Activated CD8-positive, alpha-beta memory T cell treated with anti-CD3 and anti-CD28 coated beads, Interleukin-2, amount 10 ng/mL, durations not matched to agents 7 days and 5 days (primary cell): ENCODE data around the gene RSF1. TPM values are rescaled to one million over a fixed set of nuclear protein-coding genes. Genes with fewer than 3 reads are reported as not detected.
A peak's percentile ranks its signal among the peaks of the same experiment; 100 is the strongest.
"Not testable (repeated sequence)": the region's sequence is repeated elsewhere in the genome, so short reads cannot be mapped to it uniquely, and the experiment has no call there.

Experiments
- ATAC-seq: fragments of 150-1000 bp; cut with Tn5 transposase; one replicate; pipeline ENCODE4 v1.10.0; 2021; ENCODE audit warnings: moderate library complexity
- CTCF ChIA-PET: fragments of 350-600 bp; sonication (Branson Sonifier 250); formaldehyde crosslinking; loops from one replicate; lab custom pipeline; 2021; ENCODE audit warnings: antibody characterized with exemption; lab: Charles Lee
- DNase-seq: peaks from one replicate; pipeline ENCODE4 v3.0.0-alpha.2; 2020
- H3K27ac Mint-ChIP-seq: one replicate; pipeline ENCODE4 v1.8.0; 2021; ENCODE audit warnings: mild to moderate bottlenecking, mixed read lengths
- H3K27me3 Mint-ChIP-seq: one replicate; pipeline ENCODE4 v1.8.0; 2021; ENCODE audit warnings: mixed read lengths
- H3K36me3 Mint-ChIP-seq: one replicate; pipeline ENCODE4 v1.8.0; 2021; ENCODE audit warnings: mild to moderate bottlenecking, mixed read lengths
- H3K4me1 Mint-ChIP-seq: one replicate; pipeline ENCODE4 v1.8.0; 2021; ENCODE audit warnings: mixed read lengths
- H3K4me3 Mint-ChIP-seq: one replicate; pipeline ENCODE4 v1.8.0; 2021; ENCODE audit warnings: mild to moderate bottlenecking, moderate library complexity, mixed read lengths
- H3K9me3 Mint-ChIP-seq: one replicate; pipeline ENCODE4 v1.8.0; 2022; ENCODE audit warnings: low read depth, mixed read lengths
- total RNA-seq, 2 experiments: library from RNA; stranded (reverse); gene quantifications; one replicate each; pipeline ENCODE4 v1.2.3, GENCODE V29; 2021

RSF1 gene
- total RNA-seq, 2 experiments from 2014 or later, result 49.4 to 54.6 TPM

DNA sequence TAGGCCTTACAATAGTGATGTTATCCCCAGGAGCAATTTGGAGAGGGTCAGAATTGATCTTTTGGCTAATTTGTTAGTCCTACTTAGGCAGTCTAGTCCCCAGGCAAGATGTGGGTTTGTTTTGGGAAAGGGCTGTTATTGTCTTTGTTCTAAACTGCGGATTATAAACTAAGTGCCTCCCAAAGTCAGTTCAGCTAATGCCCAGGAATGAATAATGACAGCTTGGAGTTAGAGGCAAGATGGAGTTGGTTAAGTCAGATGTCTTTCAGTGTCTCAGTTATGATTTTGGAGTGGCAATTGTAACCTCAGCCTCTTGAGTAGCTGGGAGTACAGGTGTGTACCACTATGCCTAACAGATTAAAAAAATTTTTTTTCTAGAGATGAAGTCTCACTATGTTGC is 175.6 kb downstream of the RSF1 start:
- peaks cover 10% of the 10 kb centered on the region for H3K4me1 Mint-ChIP-seq
- H3K9me3 Mint-ChIP-seq, result no peaks in the 10 kb centered on the region
- no peaks in the 10 kb centered on the region for H3K36me3 Mint-ChIP-seq
- H3K4me3 Mint-ChIP-seq, result no peak overlapping the region
- H3K27ac Mint-ChIP-seq, result no peak overlapping the region
- no peaks in the 10 kb centered on the region for H3K27me3 Mint-ChIP-seq
- no peak for DNase-seq
- no peak for ATAC-seq
- CTCF ChIA-PET, result interaction anchor here (0.7 kb wide), 1 partner anchor 726 kb away, joined by 3 read pairs; no protein-coding TSS in a partner anchor

DNA sequence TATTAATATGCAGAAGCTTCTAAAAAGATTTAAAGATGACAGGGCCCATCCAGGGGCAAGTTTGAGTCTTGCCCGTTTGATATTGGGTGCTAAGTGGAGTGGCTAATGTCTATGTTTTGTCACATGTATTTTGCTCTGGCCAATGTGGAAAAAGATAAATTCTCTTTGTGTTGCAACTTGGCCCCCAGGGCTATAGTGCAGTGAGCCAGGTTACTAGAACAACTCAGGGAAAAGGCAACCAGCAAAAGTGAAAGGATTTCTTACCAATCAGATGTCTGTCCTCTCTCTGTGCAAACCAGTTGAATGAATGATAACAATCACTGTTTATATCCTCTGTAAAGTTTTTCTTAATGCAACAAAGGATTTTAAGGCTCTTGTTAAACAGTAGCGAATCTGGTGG is 178.3 kb downstream of the RSF1 start:
- Mint-ChIP-seq H3K9me3 (peaks cover 2% of the 10 kb centered on the region), H3K4me1 (peaks cover 19% of the 10 kb centered on the region), H3K36me3 (peaks cover 6% of the 10 kb centered on the region), H3K27me3 (no peaks in the 10 kb centered on the region), H3K27ac (no peak overlapping the region), H3K4me3 (no peak overlapping the region)
- DNase-seq (no peak), ATAC-seq (no peak)
- CTCF ChIA-PET, result no interaction called here

DNA sequence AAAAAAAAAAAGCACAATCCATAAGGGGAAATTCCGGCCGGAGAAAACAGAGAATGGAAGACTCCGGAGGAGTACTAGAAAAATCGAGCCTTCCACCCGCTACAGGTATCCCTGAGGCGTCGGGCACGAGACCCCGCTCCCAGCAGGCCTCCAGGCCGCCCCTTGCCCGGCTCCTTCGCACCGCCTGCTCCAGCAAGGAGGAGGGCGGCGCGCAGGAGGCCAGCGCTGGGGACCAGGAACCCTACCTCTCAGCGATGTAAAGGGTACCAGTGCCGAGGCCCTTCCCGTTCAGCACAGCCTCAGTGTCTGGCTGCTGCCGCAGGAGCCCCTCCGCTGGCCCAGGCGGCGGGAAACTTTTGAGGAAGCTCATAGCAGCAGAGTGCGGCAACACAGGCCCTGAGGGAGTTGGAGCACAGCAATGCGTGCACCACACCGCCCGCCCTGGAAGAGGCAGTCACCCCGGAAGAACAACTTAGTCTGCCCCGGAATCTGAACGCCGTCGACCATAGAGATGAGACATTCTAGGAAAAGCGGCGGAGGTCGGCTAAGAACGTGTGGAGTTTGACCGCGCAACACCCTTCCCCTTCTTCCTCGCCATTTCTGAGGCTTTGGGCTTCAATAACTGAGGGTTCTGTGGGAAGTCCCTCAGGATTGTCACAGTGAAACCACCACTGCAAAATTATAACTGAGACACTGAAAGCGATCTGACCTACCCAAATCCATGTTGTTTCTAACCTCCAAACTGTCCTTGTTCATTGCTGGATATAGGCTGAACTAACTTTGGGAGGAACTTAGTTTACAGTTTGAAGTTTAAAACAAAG is 183.0 kb downstream of the RSF1 start, which contains the start of gene CLNS1A:
Gene CLNS1A, minus strand, starts transcription at position 450 of the 821 bp plus-strand sequence. Its CDS starts 80 bp downstream, at position 370.
- Mint-ChIP-seq H3K9me3 (peaks cover 2% of the 10 kb centered on the region), H3K4me3 (peak within 1 kb of the TSS; percentile 97), H3K27ac (peak within 1 kb of the TSS; percentile 90), H3K4me1 (peaks cover 41% of the 10 kb centered on the region), H3K36me3 (peaks cover 22% of the 10 kb centered on the region), H3K27me3 (no peaks in the 10 kb centered on the region)
- CTCF ChIA-PET, result no interaction called here
- DNase-seq (peak; percentile 89), ATAC-seq (peak; percentile 100)

DNA sequence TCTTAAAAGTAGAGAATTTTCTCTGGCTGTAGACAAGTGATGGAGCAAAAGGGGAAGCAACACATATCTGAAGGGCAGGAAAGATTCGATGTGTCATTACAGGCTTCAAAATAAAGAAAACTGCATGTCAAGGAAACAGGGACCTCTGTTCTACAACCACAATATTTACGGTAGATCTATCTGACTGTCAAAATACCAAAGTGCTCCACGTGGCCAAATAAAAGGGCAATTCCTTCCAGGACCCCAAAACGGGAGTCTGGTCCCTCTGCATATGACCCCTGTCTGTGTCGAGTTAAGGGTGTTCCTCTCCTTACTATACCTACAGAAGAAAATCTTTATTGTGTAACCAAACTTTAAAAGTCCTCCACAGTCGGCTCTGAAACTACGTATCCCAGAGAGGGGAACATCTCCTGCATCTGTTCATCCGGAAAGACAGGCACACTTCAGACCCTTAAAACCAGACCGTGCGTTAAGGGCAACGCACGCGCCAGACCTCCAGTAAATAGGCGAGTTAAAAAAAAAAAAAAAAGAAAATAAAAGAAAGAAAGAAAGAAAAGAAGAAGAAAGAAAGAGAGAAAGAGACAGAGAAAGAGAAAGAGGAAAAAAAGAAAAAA is 183.7 kb downstream of the RSF1 start:
- Mint-ChIP-seq H3K27me3 (no peaks in the 10 kb centered on the region), H3K36me3 (peaks cover 27% of the 10 kb centered on the region), H3K4me1 (peaks cover 43% of the 10 kb centered on the region), H3K4me3 (peak overlapping the region; percentile 97), H3K9me3 (peaks cover 2% of the 10 kb centered on the region), H3K27ac (peak overlapping the region; percentile 90)
- ATAC-seq (no peak), DNase-seq (no peak)
- CTCF ChIA-PET, result no interaction called here

DNA sequence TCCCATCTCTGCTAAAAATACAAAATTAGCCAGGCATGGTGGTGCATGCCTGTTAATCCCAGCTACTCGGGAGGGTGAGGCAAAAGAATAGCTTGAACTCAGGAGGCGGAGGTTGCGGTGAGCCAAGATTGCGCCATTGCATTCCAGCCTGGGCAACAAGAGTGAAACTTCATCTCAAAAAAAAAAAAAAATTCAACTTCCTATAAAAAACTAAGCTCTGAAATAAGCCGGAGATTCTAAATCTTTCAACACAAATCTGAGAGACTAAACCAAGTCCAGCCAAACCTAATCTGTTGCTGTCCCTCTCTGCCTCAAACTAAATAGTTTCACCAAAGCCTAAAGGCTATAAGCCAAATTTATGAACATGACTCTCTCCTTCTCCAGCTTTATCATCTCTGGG is 186.6 kb downstream of the RSF1 start:
- H3K27me3 Mint-ChIP-seq, H3K9me3 Mint-ChIP-seq, H3K4me3 Mint-ChIP-seq, ATAC-seq, DNase-seq: not testable (repeated sequence)
- peak overlapping the region; percentile 19 for H3K27ac Mint-ChIP-seq
- H3K36me3 Mint-ChIP-seq, result peaks cover 29% of the 10 kb centered on the region
- CTCF ChIA-PET, result interaction anchor here (1.4 kb wide), 1 partner anchor 27 kb away, joined by 4 read pairs; no protein-coding TSS in a partner anchor
- H3K4me1 Mint-ChIP-seq, result peaks cover 56% of the 10 kb centered on the region

DNA sequence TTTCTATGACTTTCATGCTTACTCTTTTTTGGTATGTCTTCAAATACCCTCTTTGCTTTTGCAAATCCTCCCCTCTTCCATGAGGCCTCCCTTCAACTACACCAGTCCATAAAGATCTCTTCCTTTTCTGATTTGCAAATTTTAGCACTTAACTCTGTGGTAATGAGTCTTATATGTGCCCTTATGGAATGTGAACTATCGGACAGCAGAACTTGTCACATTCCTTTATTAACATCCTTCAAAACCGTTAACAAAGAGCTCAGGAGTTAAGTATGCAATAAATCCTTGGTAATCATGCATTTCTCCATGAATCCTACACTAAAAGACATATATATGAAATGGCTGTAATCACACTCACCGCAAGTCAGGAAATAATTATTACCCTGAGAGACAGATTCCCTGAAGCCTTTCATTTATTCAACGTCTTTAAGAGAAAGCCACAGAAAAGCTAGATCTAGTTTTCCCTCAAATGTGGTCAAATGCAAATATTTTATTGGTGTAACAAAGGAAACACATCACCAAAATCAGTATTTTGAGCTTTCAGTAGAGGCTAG is 190.3 kb downstream of the RSF1 start:
- H3K4me3 Mint-ChIP-seq, result peak overlapping the region; percentile 56
- H3K27ac Mint-ChIP-seq, result peak overlapping the region; percentile 76
- CTCF ChIA-PET, result interaction anchor here (1.7 kb wide), 1 partner anchor 10 kb away, joined by 9 read pairs; no protein-coding TSS in a partner anchor
- H3K36me3 Mint-ChIP-seq, result peaks cover 37% of the 10 kb centered on the region
- no peaks in the 10 kb centered on the region for H3K9me3 Mint-ChIP-seq
- no peak for ATAC-seq
- no peaks in the 10 kb centered on the region for H3K27me3 Mint-ChIP-seq
- no peak for DNase-seq
- peaks cover 32% of the 10 kb centered on the region for H3K4me1 Mint-ChIP-seq

DNA sequence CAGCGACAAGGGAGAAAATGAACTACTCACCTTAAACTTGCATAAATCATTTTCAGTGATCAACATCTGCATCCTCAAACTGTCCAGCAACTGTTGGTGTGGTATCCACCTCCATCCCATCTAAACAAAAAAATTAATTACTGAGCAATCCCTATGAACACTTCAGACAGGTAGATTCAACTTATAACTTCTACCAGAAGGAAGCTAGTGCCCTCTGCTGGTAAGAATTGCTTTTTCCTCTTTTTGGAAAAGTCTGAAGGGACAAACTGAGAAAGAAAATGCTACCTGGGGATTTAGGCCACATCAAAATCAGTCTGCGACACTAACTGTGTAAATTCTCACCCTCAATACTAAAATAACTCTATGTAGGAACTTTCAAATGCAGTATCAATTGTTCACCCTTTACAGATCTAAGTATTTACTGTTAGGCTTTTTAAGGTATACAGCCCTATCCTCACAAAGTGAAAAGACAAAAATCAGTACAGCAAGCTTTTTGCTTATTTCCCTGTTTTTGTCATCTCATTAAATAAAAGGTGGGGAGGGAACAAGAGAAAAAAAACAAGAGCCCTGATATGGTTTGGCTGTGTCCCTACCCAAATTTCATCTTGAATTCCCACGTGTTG is 200.8 kb downstream of the RSF1 start:
- no peaks in the 10 kb centered on the region for H3K9me3 Mint-ChIP-seq
- H3K27ac Mint-ChIP-seq, result no peak overlapping the region
- H3K27me3 Mint-ChIP-seq, result no peaks in the 10 kb centered on the region
- H3K4me3 Mint-ChIP-seq, result no peak overlapping the region
- H3K4me1 Mint-ChIP-seq, result no peaks in the 10 kb centered on the region
- peaks cover 40% of the 10 kb centered on the region for H3K36me3 Mint-ChIP-seq
- CTCF ChIA-PET, result interaction anchor here (1.0 to 2.4 kb wide), 13 partner anchors 9 to 572 kb away, joined by 3 to 15 read pairs (median 6); partner anchors contain the start of gene AQP11
- ATAC-seq, result peak; percentile 45
- DNase-seq, result no peak

DNA sequence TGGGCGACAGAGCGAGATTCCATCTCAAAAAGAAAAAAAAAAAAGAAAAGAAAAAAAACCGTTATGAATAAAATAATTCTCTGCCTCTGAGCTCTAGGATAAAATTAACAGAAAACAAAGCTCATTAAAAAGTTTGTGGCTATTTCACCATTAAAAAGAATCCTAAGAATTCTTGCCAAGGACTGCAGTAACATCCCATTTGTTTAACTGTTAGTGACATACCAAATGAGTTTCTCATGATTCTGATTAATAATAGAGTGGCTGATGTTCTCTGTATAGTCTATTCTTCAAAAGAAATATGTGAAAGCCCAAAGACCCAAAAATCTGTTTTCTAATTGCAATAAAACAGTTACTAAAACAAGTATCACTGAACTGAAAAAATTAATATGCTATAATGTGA is 202.6 kb downstream of the RSF1 start:
- Mint-ChIP-seq H3K27ac (no peak overlapping the region), H3K36me3 (peaks cover 37% of the 10 kb centered on the region), H3K9me3 (no peaks in the 10 kb centered on the region), H3K4me3 (no peak overlapping the region), H3K4me1 (no peaks in the 10 kb centered on the region), H3K27me3 (no peaks in the 10 kb centered on the region)
- DNase-seq (no peak), ATAC-seq (no peak)
- CTCF ChIA-PET, result interaction anchor here (0.6 to 2.4 kb wide), 6 partner anchors 17 to 646 kb away, joined by 3 to 10 read pairs (median 4); no protein-coding TSS in a partner anchor

DNA sequence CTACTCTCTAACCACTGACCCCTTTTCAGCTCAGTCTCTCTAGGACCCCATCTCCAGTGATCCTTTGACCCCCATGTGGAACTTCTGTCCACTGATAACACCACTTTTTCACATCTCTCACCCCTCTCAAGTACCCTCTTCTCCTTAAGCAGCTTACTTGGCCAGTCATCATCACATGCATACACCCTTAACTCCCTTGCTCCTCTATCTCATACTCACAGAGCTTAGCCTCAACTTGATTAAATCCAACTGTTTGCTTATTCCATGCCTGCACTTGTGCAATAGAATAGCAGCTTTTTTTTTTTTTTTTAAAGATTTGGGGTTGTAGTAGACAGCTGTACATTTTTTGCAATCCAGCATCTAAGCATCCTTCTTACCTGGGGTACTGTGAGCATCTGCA is 208.6 kb downstream of the RSF1 start:
- H3K9me3 Mint-ChIP-seq, result no peaks in the 10 kb centered on the region
- peaks cover 21% of the 10 kb centered on the region for H3K36me3 Mint-ChIP-seq
- ATAC-seq, result no peak
- H3K4me1 Mint-ChIP-seq, result no peaks in the 10 kb centered on the region
- H3K27me3 Mint-ChIP-seq, result no peaks in the 10 kb centered on the region
- CTCF ChIA-PET, result interaction anchor here (0.6 to 1.4 kb wide), 3 partner anchors 8 to 485 kb away, joined by 3 to 5 read pairs (median 3); no protein-coding TSS in a partner anchor
- H3K27ac Mint-ChIP-seq, result no peak overlapping the region
- H3K4me3 Mint-ChIP-seq, result no peak overlapping the region
- DNase-seq, result no peak

Other genes starting within 250 kb of the RSF1 start
- under 1 TPM; 0.82 TPM for gene AQP11, start 230.8 kb downstream of the RSF1 start, total RNA-seq
- gene CLNS1A, start 182.9 kb downstream of the RSF1 start, total RNA-seq, result 100 to 1,000 TPM in 1 of 2 experiments, 10 to 100 TPM in 1; 89.4 to 113 TPM
- gene AAMDC, start 422 bp upstream of the RSF1 start, total RNA-seq, result 10 to 100 TPM in 1 of 2 experiments, 1 to 10 TPM in 1; 9.9 to 13.2 TPM
- 10 to 100 TPM; 53.9 to 57.9 TPM for gene INTS4, start 173.9 kb upstream of the RSF1 start, total RNA-seq
- gene KCTD14, start 202.6 kb upstream of the RSF1 start, total RNA-seq, result under 1 TPM; 0.18 to 0.23 TPM
- not detected for gene THRSP, start 243.1 kb upstream of the RSF1 start, total RNA-seq